HFF-Myc (cell line): Measurements from ENCODE around the gene TANGO6.
A peak's percentile ranks its signal among the peaks of the same experiment; 100 is the strongest.

Source experiments
- DNase-seq: peaks from one replicate; pipeline ENCODE4 v3.0.0-alpha.2; 2011; ENCODE audit warnings: low read depth; ENCODE audit errors: extremely low read depth
- H3K4me3 ChIP-seq: replicated peaks from 2 replicates; pipeline ENCODE4 v1.5.1; 2011; ENCODE audit warnings: low read depth, mild to moderate bottlenecking, control low read depth, low read length
- CTCF ChIP-seq: IDR thresholded peaks from 2 replicates; pipeline ENCODE4 v1.5.1; 2012; ENCODE audit warnings: mild to moderate bottlenecking, low read depth, low read length, control low read depth; ENCODE audit errors: missing control alignments

Gene TANGO6

DNA sequence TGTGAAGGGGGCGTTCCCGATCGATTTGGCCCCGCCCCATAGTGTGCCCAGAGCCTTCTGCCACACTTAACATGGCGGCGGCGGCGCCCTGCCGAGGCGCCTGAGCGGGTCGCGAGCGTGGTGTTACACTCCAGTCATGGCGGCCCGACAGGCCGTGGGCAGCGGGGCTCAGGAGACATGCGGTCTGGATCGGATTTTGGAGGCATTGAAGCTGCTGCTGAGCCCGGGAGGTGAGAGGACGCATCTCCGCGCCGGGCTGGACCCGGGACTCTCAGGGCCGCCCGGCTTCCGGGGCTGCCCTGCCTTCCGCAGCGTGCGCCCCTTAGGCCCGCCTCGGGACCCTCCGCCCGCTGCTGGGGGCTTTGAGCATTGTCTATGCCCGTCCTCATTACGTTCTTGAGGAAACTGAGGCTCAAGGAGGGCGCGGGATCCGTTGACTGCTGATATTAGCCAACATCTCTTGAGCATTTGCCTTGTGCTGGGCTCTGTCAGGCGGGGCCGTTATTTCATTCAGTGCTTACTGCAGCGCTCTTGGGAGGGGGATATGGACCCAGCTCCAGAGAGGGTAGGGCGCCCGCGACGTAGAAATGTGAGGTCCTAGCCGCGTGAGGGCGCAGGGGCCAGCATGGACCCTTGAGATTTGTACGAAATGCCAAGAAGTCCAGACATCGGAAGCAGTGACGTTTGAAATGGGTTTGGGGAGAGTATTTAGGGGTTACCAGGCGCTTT, at the start of gene TANGO6:
TSS of gene TANGO6 (plus strand) at position 50 of the 729 bp plus-strand sequence. CDS start at position 137, 87 bp downstream.
- peak; percentile 44 for DNase-seq
- peak within 1 kb of the TSS; percentile 95 for H3K4me3 ChIP-seq
- TF ChIP-seq CTCF, result peak; percentile 50

GRCh38 chr16:68798398-68798797, 44.9 kb upstream of the TANGO6 start:
- no peak for TF ChIP-seq CTCF
- no peak for DNase-seq
- H3K4me3 ChIP-seq, result no peak overlapping the region

DNA sequence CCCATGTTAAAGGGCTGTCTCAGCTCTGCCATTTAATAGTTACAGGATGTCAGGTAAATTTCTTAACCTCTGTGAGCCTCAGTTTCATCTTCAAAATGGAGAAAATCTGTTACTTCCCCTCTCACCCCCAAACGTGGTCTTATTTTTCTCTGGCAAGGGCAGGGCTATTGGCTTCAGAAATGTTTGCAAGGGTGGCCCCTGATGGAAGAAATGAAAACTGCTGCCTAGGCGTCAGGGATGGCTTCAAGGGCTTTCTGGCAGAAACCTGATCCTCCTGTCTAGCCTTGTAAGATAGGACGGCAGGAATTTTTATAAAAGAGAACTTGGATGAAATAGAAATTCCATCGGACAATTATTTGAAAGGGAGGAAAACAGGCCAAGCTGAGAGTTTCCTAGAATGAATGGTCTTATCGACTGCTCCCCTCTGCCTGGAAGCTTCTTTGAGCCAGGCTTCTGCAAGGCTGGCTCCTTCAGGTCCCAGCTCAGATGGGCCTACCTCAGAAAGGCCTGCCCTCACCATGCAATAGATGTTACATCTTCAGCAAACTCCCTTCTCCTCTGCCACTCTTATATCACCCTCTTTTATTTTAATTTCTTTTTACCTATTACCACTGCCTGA, 43.0 kb upstream of the TANGO6 start:
- no peak overlapping the region for H3K4me3 ChIP-seq
- DNase-seq, result peak; percentile 69
- TF ChIP-seq CTCF, result peak; percentile 79

DNA sequence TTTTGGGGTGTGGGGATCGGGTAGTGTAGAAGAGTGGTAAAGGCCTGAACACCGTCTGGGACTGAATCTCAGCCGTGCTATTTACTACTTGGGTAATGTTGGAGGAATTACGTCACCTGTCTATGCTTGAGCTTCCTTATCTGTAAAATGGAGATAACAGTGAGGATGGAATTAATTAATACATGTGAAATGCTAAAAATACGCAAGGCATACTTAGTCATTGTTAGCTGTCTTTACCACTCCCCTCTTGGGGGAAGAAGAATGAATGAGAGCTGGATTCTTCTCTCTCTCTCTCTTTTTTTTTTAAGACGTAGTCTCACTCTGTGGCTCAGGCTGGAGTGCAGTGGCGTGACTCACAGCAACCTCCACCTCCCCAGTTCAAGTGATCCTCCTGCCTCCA, 41.1 kb upstream of the TANGO6 start:
- TF ChIP-seq CTCF, result no peak
- no peak for DNase-seq
- no peak overlapping the region for H3K4me3 ChIP-seq

DNA sequence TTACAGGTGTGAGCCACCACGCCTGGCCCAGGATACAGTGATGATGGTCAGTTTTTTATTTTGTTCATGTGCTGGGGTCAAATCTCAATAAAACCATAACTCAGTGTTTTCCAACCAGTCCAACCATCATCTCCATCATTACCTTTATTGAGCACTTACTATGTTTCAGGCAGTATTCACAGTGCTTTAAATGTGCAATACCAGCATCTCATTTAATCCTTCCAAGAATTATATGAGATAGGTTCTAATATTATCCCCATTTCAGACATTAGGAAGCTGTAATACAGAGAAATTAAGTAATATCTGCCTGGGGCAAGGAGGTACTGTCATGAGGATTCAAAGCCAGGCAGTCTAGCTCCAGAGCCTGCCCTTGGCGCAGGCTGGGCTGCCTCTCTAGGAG, 36.9 kb upstream of the TANGO6 start:
- no peak for DNase-seq
- H3K4me3 ChIP-seq, result no peak overlapping the region
- TF ChIP-seq CTCF, result no peak

- no peak for DNase-seq
- no peak for TF ChIP-seq CTCF
- no peak overlapping the region for H3K4me3 ChIP-seq
These were observed 36.4 kb upstream of the TANGO6 start for GRCh38 chr16:68806981-68807380.
